SK-N-SH treated with all-trans-retinoic acid at 6 μM for 48 hours (cell line): ENCODE results near the gene SLC30A2.
A peak's percentile ranks its signal among the peaks of the same experiment; 100 is the strongest.

Experiments used
- ATAC-seq: fragments of 200-7000 bp; cut with Tn5 transposase; 3 replicates; pipeline ENCODE4 v1.9.1; 2020; ENCODE audit warnings: mild to moderate bottlenecking, moderate library complexity
- ARNTL ChIP-seq: fragments of 450-650 bp; formaldehyde crosslinking; IDR thresholded peaks from 2 replicates; pipeline ENCODE4 v1.5.0; 2020; ENCODE audit warnings: low read depth, mild to moderate bottlenecking, moderate library complexity, borderline replicate concordance
- BACH2 ChIP-seq: fragments of 250-450 bp; sonication (Bioruptor Pico); IDR thresholded peaks from 2 replicates; pipeline ENCODE4 v1.9.0; 2021; ENCODE audit warnings: mild to moderate bottlenecking, borderline replicate concordance
- CREB5 ChIP-seq: fragments of 250-450 bp; sonication (Bioruptor Pico); IDR thresholded peaks from 2 replicates; pipeline ENCODE4 v1.5.1; 2020; ENCODE audit warnings: low read depth, mild to moderate bottlenecking, moderate library complexity
- CSDC2 ChIP-seq: fragments of 250-450 bp; sonication (Bioruptor Pico); IDR thresholded peaks from 2 replicates; pipeline ENCODE4 v1.5.0; 2020; ENCODE audit warnings: mild to moderate bottlenecking, moderate library complexity
- CSRNP3 ChIP-seq: fragments of 250-450 bp; sonication (Bioruptor Pico); IDR thresholded peaks from 2 replicates; pipeline ENCODE4 v1.5.1; 2021; ENCODE audit warnings: mild to moderate bottlenecking, moderate library complexity
- ESRRG ChIP-seq: fragments of 250-450 bp; sonication (Bioruptor Pico); IDR thresholded peaks from 2 replicates; pipeline ENCODE4 v1.6.1; 2021; ENCODE audit warnings: mild to moderate bottlenecking
- GLIS3 ChIP-seq: fragments of 250-450 bp; sonication (Bioruptor Pico); IDR thresholded peaks from 2 replicates; pipeline ENCODE4 v1.5.0; 2020; ENCODE audit warnings: mild to moderate bottlenecking, moderate library complexity
- ISL1 ChIP-seq: fragments of 250-450 bp; sonication (Bioruptor Pico); IDR thresholded peaks from 2 replicates; pipeline ENCODE4 v2.1.2; 2022; ENCODE audit warnings: mild to moderate bottlenecking, moderate library complexity
- OSR1 ChIP-seq: fragments of 250-450 bp; sonication (Bioruptor Pico); IDR thresholded peaks from 2 replicates; pipeline ENCODE4 v1.8.0; 2022; ENCODE audit warnings: moderate library complexity, mild to moderate bottlenecking, inconsistent platforms
- PATZ1 ChIP-seq: fragments of 250-450 bp; sonication (Bioruptor Pico); IDR thresholded peaks from 2 replicates; pipeline ENCODE4 v1.8.0; 2020; ENCODE audit warnings: mild to moderate bottlenecking, moderate library complexity, borderline replicate concordance
- PPARA ChIP-seq: fragments of 250-450 bp; sonication (Bioruptor Pico); IDR thresholded peaks from 2 replicates; pipeline ENCODE4 v1.5.0; 2020; ENCODE audit warnings: mild to moderate bottlenecking, borderline replicate concordance
- SNAI2 ChIP-seq: fragments of 250-450 bp; sonication (Bioruptor Pico); IDR thresholded peaks from 2 replicates; pipeline ENCODE4 v1.5.0; 2020; ENCODE audit warnings: mild to moderate bottlenecking, moderate library complexity
- TCF4 ChIP-seq: fragments of 250-450 bp; sonication (Bioruptor Pico); IDR thresholded peaks from 2 replicates; pipeline ENCODE4 v1.8.0; 2021; ENCODE audit warnings: mild to moderate bottlenecking, moderate library complexity, borderline replicate concordance
- TOX ChIP-seq: fragments of 250-450 bp; sonication (Bioruptor Pico); IDR thresholded peaks from 2 replicates; pipeline ENCODE4 v1.8.0; 2021; ENCODE audit warnings: mild to moderate bottlenecking, moderate library complexity, borderline replicate concordance
- TSHZ2 ChIP-seq: fragments of 250-450 bp; sonication (Bioruptor Pico); IDR thresholded peaks from 2 replicates; pipeline ENCODE4 v1.5.0; 2020; ENCODE audit warnings: mild to moderate bottlenecking, moderate library complexity
- ZC3H10 ChIP-seq: fragments of 250-450 bp; sonication (Bioruptor Pico); IDR thresholded peaks from 2 replicates; pipeline ENCODE4 v1.5.1; 2021; ENCODE audit warnings: mild to moderate bottlenecking, moderate library complexity
- ZFP3 ChIP-seq: fragments of 250-450 bp; sonication (Bioruptor Pico); IDR thresholded peaks from 2 replicates; pipeline ENCODE4 v1.5.0; 2020; ENCODE audit warnings: mild to moderate bottlenecking, moderate library complexity
- ZFP30 ChIP-seq: fragments of 450-650 bp; formaldehyde crosslinking; IDR thresholded peaks from 2 replicates; pipeline ENCODE4 v1.5.0; 2022; ENCODE audit warnings: mild to moderate bottlenecking, moderate library complexity
- ZNF565 ChIP-seq: fragments of 450-650 bp; formaldehyde crosslinking; conservative IDR thresholded peaks from 2 replicates; pipeline ENCODE4 v1.5.0; 2020; ENCODE audit warnings: low read depth, mild to moderate bottlenecking, moderate library complexity
- ZNF70 ChIP-seq: fragments of 450-650 bp; formaldehyde crosslinking; IDR thresholded peaks from 2 replicates; pipeline ENCODE4 v1.5.0; 2020; ENCODE audit warnings: mild to moderate bottlenecking, moderate library complexity

Gene SLC30A2

GRCh38 chr1:26066857-26067256 is 20.9 kb upstream of the SLC30A2 start:
- TF ChIP-seq TCF4 (peak; percentile 51; the same call in 1 of the 2 replicates), OSR1 (CRISPR knock-in tag) (no peak)
- peak; percentile 37; the same call in 2 of the 3 replicates for ATAC-seq

GRCh38 chr1:26066160-26066559 is 20.2 kb upstream of the SLC30A2 start:
- ATAC-seq: no peak
- no peak for TF ChIP-seq ZNF565 (CRISPR knock-in tag)
- TF ChIP-seq ARNTL (CRISPR knock-in tag): no peak
- TF ChIP-seq TOX (CRISPR knock-in tag): no peak
- TF ChIP-seq PATZ1 (CRISPR knock-in tag): no peak
- TF ChIP-seq ZNF70 (CRISPR knock-in tag): no peak
- no peak for TF ChIP-seq SNAI2 (CRISPR knock-in tag)
- TF ChIP-seq CSRNP3 (CRISPR knock-in tag): no peak
- TF ChIP-seq GLIS3 (CRISPR knock-in tag): no peak
- TF ChIP-seq TSHZ2 (CRISPR knock-in tag): no peak
- TF ChIP-seq CSDC2 (CRISPR knock-in tag): no peak
- no peak for TF ChIP-seq ZC3H10 (CRISPR knock-in tag)
- TF ChIP-seq, all 23 proteins: peak for 0

- TF ChIP-seq CREB5 (no peak), GLIS3 (CRISPR knock-in tag) (no peak), ZNF70 (CRISPR knock-in tag) (no peak), ARNTL (CRISPR knock-in tag) (no peak), ISL1 (CRISPR knock-in tag) (no peak), BACH2 (no peak), ZNF565 (CRISPR knock-in tag) (no peak), ESRRG (CRISPR knock-in tag) (no peak), PATZ1 (CRISPR knock-in tag) (no peak), CSDC2 (CRISPR knock-in tag) (no peak)
- no peak for ATAC-seq
Observed at GRCh38 chr1:26064553-26064952, 18.6 kb upstream of the SLC30A2 start.

- ATAC-seq: no peak
- TF ChIP-seq ESRRG (CRISPR knock-in tag) (no peak), ZFP30 (no peak), ZC3H10 (CRISPR knock-in tag) (no peak), ZNF565 (CRISPR knock-in tag) (no peak), PATZ1 (CRISPR knock-in tag) (no peak), PPARA (CRISPR knock-in tag) (no peak), OSR1 (CRISPR knock-in tag) (no peak), ZFP3 (no peak)
Observed at GRCh38 chr1:26060832-26061574, 15.1 kb upstream of the SLC30A2 start.
